ENCODE results near the gene SCAMP2. TPM values are rescaled to one million over a fixed set of nuclear protein-coding genes. Genes with fewer than 3 reads are reported as not detected.

The SCAMP2 gene
- total and polyA plus RNA-seq, 2 experiments from 2014 or later: 34.7 to 51.3 TPM

GRCh38 chr15:74825866-74826265 lies 47.3 kb downstream of the SCAMP2 start:
- no peak for ATAC-seq
- Histone ChIP-seq H3K36me3 (ENCODE audit: insufficient read depth) (no peaks in the 10 kb centered on the region), H3K4me1 (ENCODE audit: insufficient read depth) (peaks cover 7% of the 10 kb centered on the region; the same call in 1 of the 2 replicates), H3F3A (replicated peaks; ENCODE audit: low read depth) (peaks cover 5% of the 10 kb centered on the region; the same call in 1 of the 2 replicates), H3K27me3 (ENCODE audit: insufficient read depth) (peaks cover 35% of the 10 kb centered on the region), H4K20me1 (replicated peaks; ENCODE audit: insufficient read depth) (no peaks in the 10 kb centered on the region), H3K27ac (ENCODE audit: low read depth) (no peak overlapping the region), H2AFZ (peak overlapping the region; percentile 59; the same call in 1 of the 2 replicates), H3K9me2 (ENCODE audit: insufficient read depth) (no peaks in the 10 kb centered on the region), H3K79me2 (replicated peaks; ENCODE audit: insufficient read depth) (no peaks in the 10 kb centered on the region), H3K4me2 (peak overlapping the region; percentile 71; the same call in 1 of the 2 replicates), H3K4me3 (peak overlapping the region; percentile 47)
- peaks cover 35% of the 10 kb centered on the region for H3K27me3 Mint-ChIP-seq (ENCODE audit: insufficient read depth, low read depth, poor library complexity)
- DNase-seq (ENCODE audit: low spot score): no peak
- H3K4me3 Mint-ChIP-seq: peak overlapping the region; percentile 21; the same call in 1 of the 3 replicates
- H3K4me1 Mint-ChIP-seq: peaks cover 19% of the 10 kb centered on the region
- no peak for TF ChIP-seq CTCF (conservative IDR thresholded peaks at IDR 0.05; ENCODE audit: low read depth in 2 of 2)
- no peak overlapping the region for H3K27ac Mint-ChIP-seq
- no peaks in the 10 kb centered on the region for H3K9me3 Mint-ChIP-seq
- no peaks in the 10 kb centered on the region for H3K36me3 Mint-ChIP-seq (ENCODE audit: low read depth)

GRCh38 chr15:74824976-74825375 lies 48.2 kb downstream of the SCAMP2 start:
- Histone ChIP-seq H3K4me1 (ENCODE audit: insufficient read depth) (peaks cover 7% of the 10 kb centered on the region; the same call in 1 of the 2 replicates), H4K20me1 (replicated peaks; ENCODE audit: insufficient read depth) (no peaks in the 10 kb centered on the region), H2AFZ (no peak overlapping the region), H3K27me3 (ENCODE audit: insufficient read depth) (peaks cover 35% of the 10 kb centered on the region), H3K27ac (ENCODE audit: low read depth) (no peak overlapping the region), H3K79me2 (replicated peaks; ENCODE audit: insufficient read depth) (no peaks in the 10 kb centered on the region), H3K4me3 (no peak overlapping the region), H3K36me3 (ENCODE audit: insufficient read depth) (no peaks in the 10 kb centered on the region), H3K4me2 (no peak overlapping the region), H3K9me2 (ENCODE audit: insufficient read depth) (no peaks in the 10 kb centered on the region), H3F3A (replicated peaks; ENCODE audit: low read depth) (peaks cover 5% of the 10 kb centered on the region; the same call in 1 of the 2 replicates)
- ATAC-seq (no peak), DNase-seq (ENCODE audit: low spot score) (no peak)
- Mint-ChIP-seq H3K4me1 (peaks cover 23% of the 10 kb centered on the region), H3K9me3 (no peaks in the 10 kb centered on the region), H3K36me3 (ENCODE audit: low read depth) (no peaks in the 10 kb centered on the region), H3K27me3 (ENCODE audit: insufficient read depth, low read depth, poor library complexity) (peaks cover 39% of the 10 kb centered on the region), H3K27ac (no peak overlapping the region), H3K4me3 (no peak overlapping the region; the same call in 2 of the 3 replicates)
- TF ChIP-seq ETS1 (IDR thresholded peaks at IDR 0.05) (no peak), CTCF (conservative IDR thresholded peaks at IDR 0.05; ENCODE audit: low read depth in 2 of 2) (no peak), ZNF114 (CRISPR knock-in tag; IDR thresholded peaks at IDR 0.05) (no peak), EZH2 (IDR thresholded peaks at IDR 0.05; ENCODE audit: low read depth, unreplicated experiment) (no peak), REST (IDR thresholded peaks at IDR 0.05; ENCODE audit: unreplicated experiment) (no peak), ZNF331 (CRISPR knock-in tag; IDR thresholded peaks at IDR 0.05; ENCODE audit: low read depth) (no peak), NANOG (IDR thresholded peaks at IDR 0.05; ENCODE audit: borderline replicate concordance) (no peak)

Measured in GM23338 (cell line).